Measurements from ENCODE around the gene CLECL1.

CLECL1 gene

DNA sequence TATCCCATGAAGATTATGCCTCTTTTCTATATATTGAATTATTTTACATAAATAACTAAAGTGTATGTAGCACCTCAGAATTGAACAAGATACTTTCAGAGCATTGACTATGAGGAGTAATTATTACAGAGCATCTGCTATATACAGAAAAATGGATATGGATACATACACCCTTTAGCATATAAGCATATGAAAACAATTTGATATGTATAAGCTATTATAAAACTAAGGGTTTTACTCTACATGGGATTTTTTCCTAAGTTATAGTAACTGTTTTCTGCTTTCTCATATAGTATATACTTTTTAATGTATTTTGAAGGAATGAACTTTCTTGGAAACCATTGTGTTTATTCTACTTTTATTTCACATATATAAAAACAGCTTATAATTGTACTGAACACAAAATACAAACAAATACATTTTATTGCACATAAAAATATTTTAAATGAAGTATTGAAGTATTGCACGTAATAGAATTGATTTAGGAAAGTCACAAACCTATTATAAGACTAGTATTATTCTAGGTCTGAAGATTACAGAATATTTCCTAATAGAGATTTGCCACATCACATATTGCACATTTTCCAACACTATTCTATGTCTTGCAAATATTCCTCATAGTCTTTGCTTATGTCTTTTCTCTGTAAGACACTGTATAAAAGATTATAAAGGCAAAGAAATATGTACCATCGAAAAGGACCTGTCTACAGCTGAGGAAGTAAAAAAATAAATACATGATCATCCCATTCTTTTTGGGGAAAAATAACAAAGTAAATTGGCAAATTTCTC is 19.4 kb upstream of the CLECL1 start:
- DNase-seq (ENCODE audit: extremely low read depth, low read depth) = no peak

DNA sequence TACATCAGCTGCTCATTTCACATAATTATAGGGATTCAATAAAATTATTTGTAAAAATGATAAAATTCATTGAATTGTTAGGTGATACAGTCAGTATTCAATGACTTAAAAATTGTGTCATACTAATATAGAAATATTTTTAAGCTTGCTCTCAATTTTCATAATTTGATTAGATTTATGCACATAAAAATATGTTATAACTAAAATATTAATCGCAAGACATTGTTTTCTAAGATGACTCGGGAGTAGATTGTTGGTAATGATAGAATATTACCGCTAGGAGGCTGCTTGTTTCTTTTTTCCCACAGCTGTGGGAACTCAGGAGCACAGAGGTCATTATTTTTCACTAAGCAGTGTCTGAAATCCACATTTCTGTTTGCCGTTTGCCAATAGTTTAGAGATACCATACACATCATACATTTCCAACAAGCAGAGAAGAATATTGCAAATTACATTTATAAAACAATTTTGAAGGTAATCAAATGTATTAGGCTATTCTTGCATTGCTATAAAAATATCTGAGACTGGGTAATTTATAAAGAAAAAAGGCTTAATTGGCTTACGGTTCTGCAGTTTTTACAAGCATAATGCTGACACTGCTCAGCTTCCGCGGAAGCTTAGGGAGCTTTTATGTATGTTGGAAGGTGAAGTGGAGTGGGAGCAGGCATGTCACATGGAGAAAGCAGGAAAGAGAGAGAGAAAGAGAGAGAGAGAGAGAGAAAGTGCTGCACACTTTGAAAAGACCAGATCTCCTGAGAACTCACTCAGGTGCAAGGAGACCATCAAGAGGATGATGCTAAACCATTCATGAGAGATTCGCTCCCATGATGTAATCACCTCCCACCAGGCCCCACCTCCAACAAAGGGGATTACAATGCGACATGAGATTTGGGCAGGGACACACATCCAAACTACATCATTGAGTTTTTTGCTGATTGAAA is 18.6 kb upstream of the CLECL1 start:
- no peak overlapping the region for H3K4me3 ChIP-seq (replicated peaks; ENCODE audit: low read depth, low read length)
- TF ChIP-seq, protein P1, sequence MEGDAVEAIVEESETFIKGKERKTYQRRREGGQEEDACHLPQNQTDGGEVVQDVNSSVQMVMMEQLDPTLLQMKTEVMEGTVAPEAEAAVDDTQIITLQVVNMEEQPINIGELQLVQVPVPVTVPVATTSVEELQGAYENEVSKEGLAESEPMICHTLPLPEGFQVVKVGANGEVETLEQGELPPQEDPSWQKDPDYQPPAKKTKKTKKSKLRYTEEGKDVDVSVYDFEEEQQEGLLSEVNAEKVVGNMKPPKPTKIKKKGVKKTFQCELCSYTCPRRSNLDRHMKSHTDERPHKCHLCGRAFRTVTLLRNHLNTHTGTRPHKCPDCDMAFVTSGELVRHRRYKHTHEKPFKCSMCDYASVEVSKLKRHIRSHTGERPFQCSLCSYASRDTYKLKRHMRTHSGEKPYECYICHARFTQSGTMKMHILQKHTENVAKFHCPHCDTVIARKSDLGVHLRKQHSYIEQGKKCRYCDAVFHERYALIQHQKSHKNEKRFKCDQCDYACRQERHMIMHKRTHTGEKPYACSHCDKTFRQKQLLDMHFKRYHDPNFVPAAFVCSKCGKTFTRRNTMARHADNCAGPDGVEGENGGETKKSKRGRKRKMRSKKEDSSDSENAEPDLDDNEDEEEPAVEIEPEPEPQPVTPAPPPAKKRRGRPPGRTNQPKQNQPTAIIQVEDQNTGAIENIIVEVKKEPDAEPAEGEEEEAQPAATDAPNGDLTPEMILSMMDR (IDR thresholded peaks at IDR 0.05; ENCODE audit: low read depth, low read length, missing control alignments) = no peak
- DNase-seq (ENCODE audit: extremely low read depth, low read depth) = no peak

More for the DNA sequence above, 19.4 kb upstream of the CLECL1 start:
- no peak overlapping the region for H3K4me3 ChIP-seq (replicated peaks; ENCODE audit: low read depth, low read length)
- TF ChIP-seq, protein P1 (IDR thresholded peaks at IDR 0.05; ENCODE audit: low read depth, low read length, missing control alignments) = no peak

DNA sequence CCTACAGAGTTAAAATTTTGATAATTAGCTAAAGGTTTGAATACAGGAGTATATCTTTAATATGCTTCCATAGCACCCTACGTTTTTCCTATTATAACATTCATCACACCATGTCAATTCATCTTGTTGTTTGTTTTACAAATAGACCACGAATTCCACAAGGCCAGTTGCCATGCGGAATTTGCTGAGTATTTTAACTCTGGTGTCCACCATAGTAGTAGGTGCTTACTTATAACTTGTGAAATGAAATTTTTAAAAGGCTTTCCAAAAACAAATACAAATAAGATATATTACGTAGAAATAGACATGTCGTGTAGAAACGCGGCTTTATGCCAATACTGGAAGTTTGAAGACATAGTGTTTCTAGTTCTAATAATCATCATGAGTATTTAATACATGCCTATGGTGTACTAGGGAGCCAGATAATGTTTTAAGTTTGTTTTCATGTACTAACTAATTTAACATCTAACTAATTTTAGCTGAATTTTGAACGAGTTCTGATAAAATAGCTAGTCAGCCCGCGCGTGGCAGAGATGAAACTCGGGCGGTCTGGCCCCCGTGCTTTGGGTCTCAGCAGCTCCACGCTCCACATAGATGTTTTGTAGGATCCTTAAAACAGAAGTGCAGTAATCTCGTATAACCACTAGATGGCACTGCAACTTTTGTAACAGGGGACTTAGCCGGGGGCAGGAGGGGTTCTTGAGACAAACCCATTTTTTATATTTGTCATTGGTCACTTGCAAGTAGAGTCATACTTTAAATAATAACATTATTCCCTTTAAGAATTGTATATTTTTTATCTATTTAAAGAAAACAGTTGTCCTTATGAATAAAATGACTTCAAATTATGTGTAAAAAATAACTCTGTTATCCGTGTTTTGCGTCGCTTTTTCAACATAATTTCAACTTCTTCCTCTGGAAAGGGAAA is 17.6 kb upstream of the CLECL1 start:
- TF ChIP-seq, protein P1 (IDR thresholded peaks at IDR 0.05; ENCODE audit: low read depth, low read length, missing control alignments) = peak; percentile 74
- DNase-seq (ENCODE audit: extremely low read depth, low read depth) = peak; percentile 30
- no peak overlapping the region for H3K4me3 ChIP-seq (replicated peaks; ENCODE audit: low read depth, low read length)

DNA sequence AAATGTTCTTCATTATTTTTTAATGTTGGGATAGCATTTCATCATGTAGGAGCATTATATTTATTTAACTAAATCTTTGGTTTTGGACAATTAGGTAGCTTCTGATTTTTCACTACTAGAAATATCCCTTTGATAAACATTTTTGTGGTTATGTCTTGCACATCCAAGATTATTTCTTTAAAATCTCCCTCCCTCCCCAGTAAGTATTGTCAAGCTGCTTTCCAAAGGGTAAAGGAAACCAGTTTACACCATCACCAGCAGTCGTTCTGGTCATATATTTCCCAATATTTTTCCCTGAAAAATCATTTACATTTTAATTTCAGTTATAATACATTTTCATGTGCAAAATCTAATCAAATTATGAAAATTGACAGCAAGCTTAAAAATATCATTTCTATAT is 16.7 kb upstream of the CLECL1 start:
- TF ChIP-seq, protein P1 (IDR thresholded peaks at IDR 0.05; ENCODE audit: low read depth, low read length, missing control alignments) = no peak
- DNase-seq (ENCODE audit: extremely low read depth, low read depth) = no peak
- H3K4me3 ChIP-seq (replicated peaks; ENCODE audit: low read depth, low read length) = no peak overlapping the region

DNA sequence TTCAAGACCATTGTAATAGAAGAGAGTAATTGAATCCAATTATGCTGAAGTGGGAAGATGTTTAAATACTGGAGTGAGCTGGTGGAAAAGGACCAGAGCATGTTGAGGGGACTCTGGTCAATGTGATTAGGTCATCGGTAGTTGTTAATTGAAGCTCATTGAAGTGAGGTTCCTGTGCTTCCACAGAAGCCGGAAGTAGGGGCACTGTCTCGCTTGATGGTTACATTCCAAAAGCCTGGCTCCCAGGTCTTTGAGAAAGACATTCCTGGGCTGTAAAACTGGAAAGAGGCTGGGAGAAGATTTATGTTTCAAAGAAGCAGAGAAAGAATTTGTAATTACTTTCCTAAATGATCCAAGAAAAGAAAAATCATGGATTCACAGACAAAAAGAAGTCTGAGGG is 12.3 kb upstream of the CLECL1 start:
- TF ChIP-seq, protein P1 (IDR thresholded peaks at IDR 0.05; ENCODE audit: low read depth, low read length, missing control alignments) = no peak
- H3K4me3 ChIP-seq (replicated peaks; ENCODE audit: low read depth, low read length) = no peak overlapping the region
- no peak for DNase-seq (ENCODE audit: extremely low read depth, low read depth)

DNA sequence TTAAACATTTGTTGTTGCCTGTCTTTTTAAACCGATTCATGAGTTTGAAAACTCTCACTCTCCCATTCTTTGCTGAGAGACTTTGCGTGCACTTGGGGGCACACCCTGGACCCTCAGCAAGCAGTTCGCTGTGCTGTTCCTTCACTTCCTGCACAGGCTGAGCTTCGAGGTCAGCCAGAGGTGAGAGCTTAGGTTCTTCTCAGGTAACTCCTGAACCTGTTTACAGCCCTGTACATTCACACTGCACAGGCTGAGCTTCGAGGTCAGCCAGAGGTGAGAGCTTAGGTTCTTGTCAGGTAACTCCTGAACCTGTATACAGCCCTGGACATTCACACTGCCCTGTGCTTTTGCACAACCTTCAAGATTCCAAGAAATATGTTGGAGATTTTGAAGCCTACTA is 9.8 kb upstream of the CLECL1 start:
- no peak overlapping the region for H3K4me3 ChIP-seq (replicated peaks; ENCODE audit: low read depth, low read length)
- TF ChIP-seq, protein P1 (IDR thresholded peaks at IDR 0.05; ENCODE audit: low read depth, low read length, missing control alignments) = no peak
- no peak for DNase-seq (ENCODE audit: extremely low read depth, low read depth)

Data from HFF-Myc (cell line).